Panc1 (cell line): ENCODE data around the gene AMBRA1. TPM values are rescaled to one million over a fixed set of nuclear protein-coding genes. Genes with fewer than 3 reads are reported as not detected.

Source experiments
- ATAC-seq: fragments of 200-7000 bp; cut with Tn5 transposase; 2 replicates; pipeline ENCODE4 v1.9.1; 2020; ENCODE audit warnings: mild to moderate bottlenecking, moderate library complexity
- BruUV-seq: library from RNA; stranded (reverse); fragments of 400-500 nt; replicated peaks from 2 replicates; lab custom pipeline; 2021; lab: Mats Ljungman, UMichigan
- CTCF ChIA-PET: fragments of 300-600 bp; sonication (Branson Sonifier 250); formaldehyde crosslinking; loops from one replicate; lab custom pipeline; 2022; ENCODE audit warnings: antibody characterized with exemption; lab: Charles Lee
- POLR2A ChIA-PET: fragments of 300-600 bp; sonication (Branson Sonifier 250); formaldehyde crosslinking; loops from one replicate; lab custom pipeline; 2022; ENCODE audit warnings: antibody characterized with exemption; lab: Charles Lee
- DNase-seq: peaks from one replicate; pipeline ENCODE4 v3.0.0-alpha.2; 2010; ENCODE audit warnings: low read depth, low spot score
- H3K27ac ChIP-seq: 2 replicates; pipeline ENCODE4 v1.5.1; 2011; ENCODE audit warnings: mild to moderate bottlenecking, low read length, inconsistent platforms
- H3K27me3 ChIP-seq: fragments of 200-500 bp; sonication (Bioruptor generic); 2 replicates; pipeline ENCODE4 v1.6.0; 2014; ENCODE audit warnings: low read length, inconsistent platforms; ENCODE audit not compliant: control insufficient read depth, insufficient read depth
- H3K36me3 ChIP-seq: fragments of 200-500 bp; sonication (Bioruptor generic); 2 replicates; pipeline ENCODE4 v1.5.1; 2014; ENCODE audit warnings: inconsistent platforms, mild to moderate bottlenecking, low read length, moderate library complexity; ENCODE audit not compliant: control insufficient read depth, insufficient read depth
- H3K4me1 ChIP-seq: 2 replicates; pipeline ENCODE4 v1.5.1; 2011; ENCODE audit warnings: inconsistent platforms, mild to moderate bottlenecking, low read length, moderate library complexity; ENCODE audit not compliant: control insufficient read depth, insufficient read depth
- H3K4me3 ChIP-seq, 2 experiments: 2 replicates each; pipeline ENCODE4 v1.5.1; 2011 to 2012; ENCODE audit warnings: low read depth in 2 of 2, low read length in 2 of 2, mild to moderate bottlenecking in 2 of 2, inconsistent platforms in 1 of 2, moderate library complexity in 1 of 2
- H3K9me3 ChIP-seq: fragments of 200-500 bp; sonication (Bioruptor generic); 2 replicates; pipeline ENCODE4 v1.5.1; 2014; ENCODE audit warnings: low read depth, mild to moderate bottlenecking, inconsistent platforms, low read length, moderate library complexity; ENCODE audit not compliant: control insufficient read depth, insufficient read depth
- CTCF ChIP-seq: fragments of 450-650 bp; IDR thresholded peaks from 2 replicates; pipeline ENCODE4 v1.5.1; 2017; ENCODE audit warnings: mild to moderate bottlenecking
- POLR2AphosphoS5 ChIP-seq: IDR thresholded peaks from 2 replicates; pipeline ENCODE4 v1.6.1; 2012; ENCODE audit warnings: mild to moderate bottlenecking, low read depth, low read length, moderate library complexity
- REST ChIP-seq, 2 experiments: IDR thresholded peaks; 2 replicates each; pipeline ENCODE4 v1.6.1; 2011 to 2012; ENCODE audit warnings: low read depth in 2 of 2, control low read depth in 1 of 2, low read length in 1 of 2, mild to moderate bottlenecking in 1 of 2, moderate library complexity in 1 of 2; ENCODE audit not compliant: insufficient read depth in 1 of 2
- SIN3A ChIP-seq: IDR thresholded peaks from 2 replicates; pipeline ENCODE4 v1.6.1; 2012; ENCODE audit warnings: low read depth, mild to moderate bottlenecking, low read length, moderate library complexity, borderline replicate concordance; ENCODE audit not compliant: insufficient read depth
- TCF7L2 ChIP-seq: IDR thresholded peaks from 2 replicates; pipeline ENCODE4 v1.6.1; 2011; ENCODE audit warnings: mild to moderate bottlenecking, low read depth, low read length, inconsistent platforms
- in situ Hi-C: cut with HindIII; loops from 2 replicates; pipeline ENCODE4 v1.10.0; 2016; ENCODE audit warnings: low sequenced_read_pairs, low pct_unique_long_range_greater_than_20kb
- intact Hi-C: fragments of 100-400 bp; cut with micrococcal nuclease; formaldehyde crosslinking; loops from one replicate; pipeline ENCODE4 v1.10.0; 2022; ENCODE audit not compliant: unreplicated experiment
- total RNA-seq: library from RNA; stranded (reverse); gene quantifications from one replicate; pipeline ENCODE4 v1.2.1, GENCODE V29; 2021; ENCODE audit not compliant: unreplicated experiment

The AMBRA1 gene
- total RNA-seq, 1 experiment from 2014 or later, result 40.0 TPM

DNA sequence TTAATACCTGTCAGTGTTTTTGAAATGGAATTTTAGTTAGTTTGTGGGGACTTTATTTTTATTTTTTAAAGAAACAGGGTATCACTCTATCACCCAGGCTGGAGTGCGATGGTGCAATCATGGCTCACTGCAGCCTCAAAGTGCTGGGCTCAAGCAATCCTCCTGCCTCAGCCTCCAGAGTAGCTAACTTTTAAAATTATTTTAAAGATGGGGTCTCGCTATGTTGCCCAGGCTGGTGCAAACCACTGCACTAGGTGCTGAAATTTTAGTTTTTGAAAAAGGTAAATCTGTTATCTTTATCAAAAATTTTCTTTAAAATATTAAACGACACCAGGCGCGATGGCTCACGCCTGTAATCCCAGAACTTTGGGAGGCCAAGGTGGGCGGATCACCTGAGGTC lies 42.6 kb downstream of the AMBRA1 start:
- ChIA-PET CTCF (no interaction called here), POLR2A (interaction anchor here (0.7 kb wide), 1 partner anchor 9 kb away, joined by 7 read pairs; no protein-coding TSS in a partner anchor)
- no peak for DNase-seq
- intact Hi-C loops, result loop anchor here (5.0 kb wide), 1 partner anchor 66 kb away; the partner anchor contains the start of genes ATG13 and HARBI1
- peak overlapping the region; percentile 2; the same call in 1 of the 2 replicates for H3K27ac ChIP-seq
- H3K9me3 ChIP-seq, result no peaks in the 10 kb centered on the region
- TF ChIP-seq REST (IDR thresholded peaks at IDR 0.05; ENCODE audit: insufficient read depth in 1 of 2, low read depth in 2 of 2, low read length in 1 of 2), result no peak
- no peak for TF ChIP-seq TCF7L2
- no peak for TF ChIP-seq POLR2AphosphoS5
- no peak for TF ChIP-seq CTCF
- no peak for TF ChIP-seq SIN3A
- H3K4me3 ChIP-seq, result no peak overlapping the region
- H3K4me1 ChIP-seq, result peaks cover 39% of the 10 kb centered on the region
- no peaks in the 10 kb centered on the region for H3K27me3 ChIP-seq
- H3K36me3 ChIP-seq, result no peaks in the 10 kb centered on the region
- BruUV-seq, result no TSS peak
- in situ Hi-C loops, result no loop called here
- ATAC-seq, result no peak

DNA sequence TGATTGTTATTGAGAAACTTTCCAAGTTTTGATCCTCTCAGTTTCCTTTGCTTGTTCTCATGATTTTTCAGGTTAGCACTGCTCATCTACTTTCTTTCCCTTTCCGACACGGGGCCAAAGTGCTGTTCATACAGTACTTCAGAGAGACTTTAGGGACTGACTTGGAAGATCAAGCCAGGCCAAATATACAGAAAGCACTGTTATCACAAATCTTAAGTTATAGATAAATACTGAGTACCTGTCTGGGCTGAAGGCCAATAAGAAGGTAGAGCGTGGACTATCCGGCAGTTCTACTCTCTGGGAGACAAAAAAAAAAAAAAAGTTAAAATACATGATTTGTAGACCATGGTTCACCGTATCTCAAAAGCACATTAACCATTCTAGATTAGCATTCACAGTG lies 46.2 kb downstream of the AMBRA1 start:
- H3K27me3 ChIP-seq, result no peaks in the 10 kb centered on the region
- TF ChIP-seq TCF7L2, result no peak
- intact Hi-C loops (no loop called here), in situ Hi-C loops (no loop called here)
- ATAC-seq (no peak), DNase-seq (no peak)
- ChIA-PET CTCF (no interaction called here), POLR2A (no interaction called here)
- no peak overlapping the region for H3K4me3 ChIP-seq
- H3K36me3 ChIP-seq, result peaks cover 9% of the 10 kb centered on the region
- no peaks in the 10 kb centered on the region for H3K9me3 ChIP-seq
- no peak overlapping the region; the same call in 1 of the 2 replicates for H3K27ac ChIP-seq
- H3K4me1 ChIP-seq, result peaks cover 2% of the 10 kb centered on the region; the same call in 1 of the 2 replicates
- no TSS peak for BruUV-seq

GRCh38 chr11:46543564-46543963 lies 50.3 kb downstream of the AMBRA1 start:
- Histone ChIP-seq H3K9me3 (no peaks in the 10 kb centered on the region), H3K4me3 (no peak overlapping the region), H3K4me1 (no peaks in the 10 kb centered on the region), H3K27me3 (no peaks in the 10 kb centered on the region), H3K27ac (no peak overlapping the region), H3K36me3 (peaks cover 9% of the 10 kb centered on the region)
- ChIA-PET POLR2A (no interaction called here), CTCF (no interaction called here)
- DNase-seq, result no peak
- TF ChIP-seq CTCF, result no peak
- no peak for TF ChIP-seq TCF7L2
- no peak for TF ChIP-seq SIN3A
- TF ChIP-seq POLR2AphosphoS5, result no peak
- TF ChIP-seq REST (IDR thresholded peaks at IDR 0.05; ENCODE audit: insufficient read depth in 1 of 2, low read depth in 2 of 2, low read length in 1 of 2), result no peak
- BruUV-seq, result no TSS peak
- ATAC-seq, result no peak
- in situ Hi-C loops (no loop called here), intact Hi-C loops (no loop called here)
